ENCODE data around the gene TCAIM.

Gene TCAIM

DNA sequence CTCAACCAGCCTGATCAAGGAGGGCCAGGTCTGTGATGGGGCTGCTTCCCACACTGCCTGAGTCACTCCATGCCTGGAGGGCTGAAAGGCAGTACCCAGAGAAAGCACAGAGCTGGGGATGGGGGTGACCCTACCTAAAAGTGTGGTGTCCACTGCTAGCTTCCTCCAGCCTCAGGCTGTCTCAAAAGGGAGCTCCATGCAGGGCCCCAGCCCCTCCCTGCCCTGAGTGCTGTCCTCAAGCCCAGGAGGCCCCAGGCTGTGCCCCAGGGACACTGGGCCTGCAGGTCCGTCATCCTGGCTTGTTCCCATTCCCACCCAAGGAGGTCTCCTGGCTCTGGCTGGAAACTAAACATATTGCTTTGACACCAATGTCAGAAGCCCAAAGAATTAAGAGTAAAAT is 82.1 kb downstream of the TCAIM start:
- TF ChIP-seq, protein P1, sequence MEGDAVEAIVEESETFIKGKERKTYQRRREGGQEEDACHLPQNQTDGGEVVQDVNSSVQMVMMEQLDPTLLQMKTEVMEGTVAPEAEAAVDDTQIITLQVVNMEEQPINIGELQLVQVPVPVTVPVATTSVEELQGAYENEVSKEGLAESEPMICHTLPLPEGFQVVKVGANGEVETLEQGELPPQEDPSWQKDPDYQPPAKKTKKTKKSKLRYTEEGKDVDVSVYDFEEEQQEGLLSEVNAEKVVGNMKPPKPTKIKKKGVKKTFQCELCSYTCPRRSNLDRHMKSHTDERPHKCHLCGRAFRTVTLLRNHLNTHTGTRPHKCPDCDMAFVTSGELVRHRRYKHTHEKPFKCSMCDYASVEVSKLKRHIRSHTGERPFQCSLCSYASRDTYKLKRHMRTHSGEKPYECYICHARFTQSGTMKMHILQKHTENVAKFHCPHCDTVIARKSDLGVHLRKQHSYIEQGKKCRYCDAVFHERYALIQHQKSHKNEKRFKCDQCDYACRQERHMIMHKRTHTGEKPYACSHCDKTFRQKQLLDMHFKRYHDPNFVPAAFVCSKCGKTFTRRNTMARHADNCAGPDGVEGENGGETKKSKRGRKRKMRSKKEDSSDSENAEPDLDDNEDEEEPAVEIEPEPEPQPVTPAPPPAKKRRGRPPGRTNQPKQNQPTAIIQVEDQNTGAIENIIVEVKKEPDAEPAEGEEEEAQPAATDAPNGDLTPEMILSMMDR (IDR thresholded peaks at IDR 0.05; ENCODE audit: borderline replicate concordance, insufficient read depth, low read depth, low read length), result no peak

GRCh38 chr3:44421280-44421679 is 82.7 kb downstream of the TCAIM start:
- TF ChIP-seq, protein P1 (IDR thresholded peaks at IDR 0.05; ENCODE audit: borderline replicate concordance, insufficient read depth, low read depth, low read length), result no peak
- H3K4me3 ChIP-seq (ENCODE audit: low read depth, low read length), result no peak overlapping the region

More for the DNA sequence above, 82.1 kb downstream of the TCAIM start:
- no peak overlapping the region for H3K4me3 ChIP-seq (ENCODE audit: low read depth, low read length)

- no peak overlapping the region for H3K4me3 ChIP-seq (ENCODE audit: low read depth, low read length)
- TF ChIP-seq, protein P1 (IDR thresholded peaks at IDR 0.05; ENCODE audit: borderline replicate concordance, insufficient read depth, low read depth, low read length), result no peak
Measured at GRCh38 chr3:44424758-44425157, 86.2 kb downstream of the TCAIM start.

DNA sequence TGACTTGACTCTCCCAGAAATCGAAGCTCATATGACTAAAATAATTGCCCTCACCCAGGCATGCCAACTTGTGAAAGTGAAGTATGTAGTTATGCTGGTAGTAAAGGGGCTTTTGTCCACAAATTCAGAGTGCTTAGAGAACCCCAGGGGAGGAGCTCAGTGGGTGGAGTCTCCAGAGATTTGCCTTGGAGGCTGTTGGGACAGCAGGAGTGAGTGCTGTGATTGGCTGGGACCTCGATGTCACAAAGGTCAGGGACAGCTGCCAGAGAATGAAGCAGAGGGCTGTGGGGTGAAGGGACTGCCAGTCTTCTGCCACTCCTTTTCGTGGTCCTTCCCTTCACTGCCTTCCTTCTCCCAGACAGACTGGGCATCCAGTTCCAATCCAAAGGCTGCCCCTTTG is 89.1 kb downstream of the TCAIM start:
- TF ChIP-seq, protein P1 (IDR thresholded peaks at IDR 0.05; ENCODE audit: borderline replicate concordance, insufficient read depth, low read depth, low read length), result no peak

GRCh38 chr3:44428910-44429309 is 90.3 kb downstream of the TCAIM start:
- no peak overlapping the region for H3K4me3 ChIP-seq (ENCODE audit: low read depth, low read length)
- TF ChIP-seq, protein P1 (IDR thresholded peaks at IDR 0.05; ENCODE audit: borderline replicate concordance, insufficient read depth, low read depth, low read length), result no peak

More for the DNA sequence above, 89.1 kb downstream of the TCAIM start:
- H3K4me3 ChIP-seq (ENCODE audit: low read depth, low read length), result no peak overlapping the region

GRCh38 chr3:44429459-44429858 is 90.9 kb downstream of the TCAIM start:
- TF ChIP-seq, protein P1 (IDR thresholded peaks at IDR 0.05; ENCODE audit: borderline replicate concordance, insufficient read depth, low read depth, low read length), result no peak
- no peak overlapping the region for H3K4me3 ChIP-seq (ENCODE audit: low read depth, low read length)

- TF ChIP-seq, protein P1 (IDR thresholded peaks at IDR 0.05; ENCODE audit: borderline replicate concordance, insufficient read depth, low read depth, low read length), result no peak
- H3K4me3 ChIP-seq (ENCODE audit: low read depth, low read length), result no peak overlapping the region
Measured at GRCh38 chr3:44430466-44430865, 91.9 kb downstream of the TCAIM start.

Measured in GM12875 (cell line).